Neural cell (in vitro differentiated cells): ENCODE data around the gene NSG2. TPM values are rescaled to one million over a fixed set of nuclear protein-coding genes. Genes with fewer than 3 reads are reported as not detected.

Experiments used
- H2AFZ ChIP-seq: fragments of 200-600, 300-800 bp; sonication (generic), shearing (Covaris generic); 2 replicates; pipeline ENCODE4 v1.6.0; 2014; ENCODE audit warnings: low read depth, mild to moderate bottlenecking, antibody characterized with exemption, low read length, moderate library complexity
- H3F3A ChIP-seq: fragments of 200-600 bp; shearing (Covaris generic); 2 replicates; pipeline ENCODE4 v1.6.1; 2016; ENCODE audit warnings: mild to moderate bottlenecking, moderate library complexity, mixed read lengths, antibody characterized with exemption, low read length; ENCODE audit not compliant: insufficient read depth, poor library complexity, severe bottlenecking
- H3K27ac ChIP-seq: fragments of 200-600, 300-800 bp; sonication (generic), shearing (Covaris generic); 2 replicates; pipeline ENCODE4 v1.5.1; 2014; ENCODE audit warnings: mild to moderate bottlenecking, low read length, moderate library complexity
- H3K27me3 ChIP-seq: fragments of 300-800, 200-600 bp; sonication (generic), shearing (Covaris generic); 2 replicates; pipeline ENCODE4 v1.6.0; 2014; ENCODE audit warnings: mild to moderate bottlenecking, low read depth, low read length, moderate library complexity; ENCODE audit not compliant: insufficient read depth
- H3K36me3 ChIP-seq: fragments of 300-800, 200-600 bp; sonication (generic), shearing (Covaris generic); 2 replicates; pipeline ENCODE4 v1.5.1; 2014; ENCODE audit warnings: mild to moderate bottlenecking, antibody characterized with exemption, low read length, moderate library complexity; ENCODE audit not compliant: insufficient read depth
- H3K4me2 ChIP-seq: fragments of 300-800, 200-600 bp; sonication (generic), shearing (Covaris generic); 2 replicates; pipeline ENCODE4 v1.6.0; 2014; ENCODE audit warnings: mild to moderate bottlenecking, low read length
- H3K4me3 ChIP-seq: fragments of 300-800, 200-600 bp; sonication (generic), shearing (Covaris generic); 2 replicates; pipeline ENCODE4 v1.5.1; 2014; ENCODE audit warnings: mild to moderate bottlenecking, low read length, moderate library complexity
- H3K79me2 ChIP-seq: fragments of 200-600 bp; shearing (Covaris generic); replicated peaks from 2 replicates; pipeline ENCODE4 v1.6.0; 2014; ENCODE audit warnings: mild to moderate bottlenecking, low read length, moderate library complexity; ENCODE audit not compliant: insufficient read depth
- H3K9ac ChIP-seq: fragments of 300-800, 200-600 bp; sonication (generic), shearing (Covaris generic); 2 replicates; pipeline ENCODE4 v1.6.1; 2016; ENCODE audit warnings: mild to moderate bottlenecking, low read length, mixed read lengths
- H3K9me2 ChIP-seq: fragments of 200-600 bp; shearing (Covaris generic); 2 replicates; pipeline ENCODE4 v1.6.1; 2016; ENCODE audit warnings: mild to moderate bottlenecking, low read length, mixed read lengths; ENCODE audit not compliant: insufficient read depth
- H3K9me3 ChIP-seq: fragments of 200-600, 300-800 bp; sonication (generic), shearing (Covaris generic); 2 replicates; pipeline ENCODE4 v1.6.1; 2016; ENCODE audit warnings: mild to moderate bottlenecking, mixed run types, low read length, moderate library complexity, mixed read lengths
- H4K20me1 ChIP-seq: fragments of 200-600 bp; shearing (Covaris generic); 2 replicates; pipeline ENCODE4 v1.6.1; 2016; ENCODE audit warnings: mild to moderate bottlenecking, mixed run types; ENCODE audit not compliant: insufficient read depth
- EP300 ChIP-seq: fragments of 450-650 bp; conservative IDR thresholded peaks from 2 replicates; pipeline ENCODE4 v1.6.1; 2014; ENCODE audit warnings: antibody characterized with exemption, mild to moderate bottlenecking, moderate library complexity; ENCODE audit not compliant: poor library complexity, severe bottlenecking
- EZH2 ChIP-seq: fragments of 200-600, 300-800 bp; shearing (Covaris generic), sonication (generic); IDR thresholded peaks from 2 replicates; pipeline ENCODE4 v1.6.1; 2014; ENCODE audit warnings: antibody characterized with exemption, low read length, borderline replicate concordance, mild to moderate bottlenecking; ENCODE audit not compliant: insufficient read depth, poor library complexity, severe bottlenecking
- MXI1 ChIP-seq: fragments of 450-650 bp; conservative IDR thresholded peaks from 2 replicates; pipeline ENCODE4 v1.6.1; 2014; ENCODE audit warnings: antibody characterized with exemption, mild to moderate bottlenecking; ENCODE audit not compliant: poor library complexity, severe bottlenecking
- POLR2AphosphoS5 ChIP-seq: IDR thresholded peaks from 2 replicates; pipeline ENCODE4 v1.6.1; 2012
- RAD21 ChIP-seq: fragments of 450-650 bp; conservative IDR thresholded peaks from 2 replicates; pipeline ENCODE4 v1.6.1; 2014; ENCODE audit warnings: antibody characterized with exemption, mild to moderate bottlenecking, moderate library complexity
- SMC3 ChIP-seq: fragments of 450-650 bp; conservative IDR thresholded peaks from 2 replicates; pipeline ENCODE4 v1.6.1; 2014; ENCODE audit warnings: antibody characterized with exemption, mild to moderate bottlenecking, moderate library complexity; ENCODE audit not compliant: poor library complexity
- TAF1 ChIP-seq: IDR thresholded peaks from 2 replicates; pipeline ENCODE4 v1.6.1; 2012; ENCODE audit warnings: low read depth
- polyA plus RNA-seq: library from polyadenylated mRNA; depleted of rRNA; stranded (reverse); fragments of >200 nt; gene quantifications from 2 replicates; pipeline ENCODE4 v1.2.3, GENCODE V29; 2014
- TF ChIP-seq, protein P1 (sequence below): fragments of 450-650 bp; IDR thresholded peaks from 2 replicates; pipeline ENCODE4 v1.5.1; 2014; ENCODE audit warnings: antibody characterized with exemption, mild to moderate bottlenecking, moderate library complexity; ENCODE audit not compliant: poor library complexity, severe bottlenecking
- TF ChIP-seq, protein P2 (sequence below): IDR thresholded peaks from 2 replicates; pipeline ENCODE4 v1.6.1; 2012; ENCODE audit warnings: borderline replicate concordance

The NSG2 gene
- polyA plus RNA-seq, 1 donor from 2014 or later, result 1,761 TPM

GRCh38 chr5:174154559-174154958, 109.1 kb downstream of the NSG2 start:
- Histone ChIP-seq H3F3A (no peaks in the 10 kb centered on the region), H3K27ac (no peak overlapping the region), H3K36me3 (no peaks in the 10 kb centered on the region), H3K9ac (no peak overlapping the region), H3K27me3 (no peaks in the 10 kb centered on the region), H3K9me3 (no peaks in the 10 kb centered on the region), H3K4me2 (no peak overlapping the region), H3K9me2 (no peaks in the 10 kb centered on the region), H2AFZ (no peak overlapping the region), H3K79me2 (no peaks in the 10 kb centered on the region), H4K20me1 (no peaks in the 10 kb centered on the region), H3K4me3 (no peak overlapping the region)
- TF ChIP-seq MXI1, result no peak
- TF ChIP-seq RAD21, result no peak
- TF ChIP-seq EZH2, result no peak
- TF ChIP-seq SMC3, result no peak
- TF ChIP-seq TAF1, result no peak
- no peak for TF ChIP-seq EP300

- Histone ChIP-seq H3K9me2 (no peaks in the 10 kb centered on the region), H4K20me1 (no peaks in the 10 kb centered on the region), H3K9ac (no peak overlapping the region), H2AFZ (no peak overlapping the region), H3K27me3 (no peaks in the 10 kb centered on the region), H3K79me2 (no peaks in the 10 kb centered on the region), H3K27ac (no peak overlapping the region), H3K4me3 (no peak overlapping the region), H3K36me3 (no peaks in the 10 kb centered on the region), H3K4me2 (no peak overlapping the region), H3K9me3 (no peaks in the 10 kb centered on the region), H3F3A (no peaks in the 10 kb centered on the region)
- TF ChIP-seq TAF1, result no peak
- TF ChIP-seq POLR2AphosphoS5, result no peak
- TF ChIP-seq MXI1, result no peak
- TF ChIP-seq EP300, result no peak
- TF ChIP-seq, protein P1, sequence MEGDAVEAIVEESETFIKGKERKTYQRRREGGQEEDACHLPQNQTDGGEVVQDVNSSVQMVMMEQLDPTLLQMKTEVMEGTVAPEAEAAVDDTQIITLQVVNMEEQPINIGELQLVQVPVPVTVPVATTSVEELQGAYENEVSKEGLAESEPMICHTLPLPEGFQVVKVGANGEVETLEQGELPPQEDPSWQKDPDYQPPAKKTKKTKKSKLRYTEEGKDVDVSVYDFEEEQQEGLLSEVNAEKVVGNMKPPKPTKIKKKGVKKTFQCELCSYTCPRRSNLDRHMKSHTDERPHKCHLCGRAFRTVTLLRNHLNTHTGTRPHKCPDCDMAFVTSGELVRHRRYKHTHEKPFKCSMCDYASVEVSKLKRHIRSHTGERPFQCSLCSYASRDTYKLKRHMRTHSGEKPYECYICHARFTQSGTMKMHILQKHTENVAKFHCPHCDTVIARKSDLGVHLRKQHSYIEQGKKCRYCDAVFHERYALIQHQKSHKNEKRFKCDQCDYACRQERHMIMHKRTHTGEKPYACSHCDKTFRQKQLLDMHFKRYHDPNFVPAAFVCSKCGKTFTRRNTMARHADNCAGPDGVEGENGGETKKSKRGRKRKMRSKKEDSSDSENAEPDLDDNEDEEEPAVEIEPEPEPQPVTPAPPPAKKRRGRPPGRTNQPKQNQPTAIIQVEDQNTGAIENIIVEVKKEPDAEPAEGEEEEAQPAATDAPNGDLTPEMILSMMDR, result no peak
- no peak for TF ChIP-seq RAD21
- no peak for TF ChIP-seq EZH2
Observed at GRCh38 chr5:174155281-174155680, 109.8 kb downstream of the NSG2 start.

GRCh38 chr5:174155706-174156105, 110.2 kb downstream of the NSG2 start:
- Histone ChIP-seq H3K27ac (no peak overlapping the region), H3K36me3 (no peaks in the 10 kb centered on the region), H3F3A (no peaks in the 10 kb centered on the region), H3K4me3 (no peak overlapping the region), H3K79me2 (no peaks in the 10 kb centered on the region), H3K27me3 (no peaks in the 10 kb centered on the region), H3K9ac (no peak overlapping the region), H4K20me1 (no peaks in the 10 kb centered on the region), H2AFZ (no peak overlapping the region), H3K4me2 (no peak overlapping the region), H3K9me3 (no peaks in the 10 kb centered on the region), H3K9me2 (no peaks in the 10 kb centered on the region)
- TF ChIP-seq, protein P2, sequence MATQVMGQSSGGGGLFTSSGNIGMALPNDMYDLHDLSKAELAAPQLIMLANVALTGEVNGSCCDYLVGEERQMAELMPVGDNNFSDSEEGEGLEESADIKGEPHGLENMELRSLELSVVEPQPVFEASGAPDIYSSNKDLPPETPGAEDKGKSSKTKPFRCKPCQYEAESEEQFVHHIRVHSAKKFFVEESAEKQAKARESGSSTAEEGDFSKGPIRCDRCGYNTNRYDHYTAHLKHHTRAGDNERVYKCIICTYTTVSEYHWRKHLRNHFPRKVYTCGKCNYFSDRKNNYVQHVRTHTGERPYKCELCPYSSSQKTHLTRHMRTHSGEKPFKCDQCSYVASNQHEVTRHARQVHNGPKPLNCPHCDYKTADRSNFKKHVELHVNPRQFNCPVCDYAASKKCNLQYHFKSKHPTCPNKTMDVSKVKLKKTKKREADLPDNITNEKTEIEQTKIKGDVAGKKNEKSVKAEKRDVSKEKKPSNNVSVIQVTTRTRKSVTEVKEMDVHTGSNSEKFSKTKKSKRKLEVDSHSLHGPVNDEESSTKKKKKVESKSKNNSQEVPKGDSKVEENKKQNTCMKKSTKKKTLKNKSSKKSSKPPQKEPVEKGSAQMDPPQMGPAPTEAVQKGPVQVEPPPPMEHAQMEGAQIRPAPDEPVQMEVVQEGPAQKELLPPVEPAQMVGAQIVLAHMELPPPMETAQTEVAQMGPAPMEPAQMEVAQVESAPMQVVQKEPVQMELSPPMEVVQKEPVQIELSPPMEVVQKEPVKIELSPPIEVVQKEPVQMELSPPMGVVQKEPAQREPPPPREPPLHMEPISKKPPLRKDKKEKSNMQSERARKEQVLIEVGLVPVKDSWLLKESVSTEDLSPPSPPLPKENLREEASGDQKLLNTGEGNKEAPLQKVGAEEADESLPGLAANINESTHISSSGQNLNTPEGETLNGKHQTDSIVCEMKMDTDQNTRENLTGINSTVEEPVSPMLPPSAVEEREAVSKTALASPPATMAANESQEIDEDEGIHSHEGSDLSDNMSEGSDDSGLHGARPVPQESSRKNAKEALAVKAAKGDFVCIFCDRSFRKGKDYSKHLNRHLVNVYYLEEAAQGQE, result no peak
- TF ChIP-seq MXI1 (no peak), RAD21 (no peak), EP300 (no peak), SMC3 (no peak), TAF1 (no peak), POLR2AphosphoS5 (no peak), EZH2 (no peak)
